Panc1 (cell line): Measurements from ENCODE around the gene FREM1.

ENCODE experiments used
- CTCF ChIP-seq: fragments of 450-650 bp; IDR thresholded peaks from 2 replicates; pipeline ENCODE4 v1.5.1; 2017; ENCODE audit warnings: mild to moderate bottlenecking
- POLR2AphosphoS5 ChIP-seq: IDR thresholded peaks from 2 replicates; pipeline ENCODE4 v1.6.1; 2012; ENCODE audit warnings: mild to moderate bottlenecking, low read depth, low read length, moderate library complexity
- SIN3A ChIP-seq: IDR thresholded peaks from 2 replicates; pipeline ENCODE4 v1.6.1; 2012; ENCODE audit warnings: low read depth, mild to moderate bottlenecking, low read length, moderate library complexity, borderline replicate concordance; ENCODE audit not compliant: insufficient read depth
- TCF7L2 ChIP-seq: IDR thresholded peaks from 2 replicates; pipeline ENCODE4 v1.6.1; 2011; ENCODE audit warnings: mild to moderate bottlenecking, low read depth, low read length, inconsistent platforms

DNA sequence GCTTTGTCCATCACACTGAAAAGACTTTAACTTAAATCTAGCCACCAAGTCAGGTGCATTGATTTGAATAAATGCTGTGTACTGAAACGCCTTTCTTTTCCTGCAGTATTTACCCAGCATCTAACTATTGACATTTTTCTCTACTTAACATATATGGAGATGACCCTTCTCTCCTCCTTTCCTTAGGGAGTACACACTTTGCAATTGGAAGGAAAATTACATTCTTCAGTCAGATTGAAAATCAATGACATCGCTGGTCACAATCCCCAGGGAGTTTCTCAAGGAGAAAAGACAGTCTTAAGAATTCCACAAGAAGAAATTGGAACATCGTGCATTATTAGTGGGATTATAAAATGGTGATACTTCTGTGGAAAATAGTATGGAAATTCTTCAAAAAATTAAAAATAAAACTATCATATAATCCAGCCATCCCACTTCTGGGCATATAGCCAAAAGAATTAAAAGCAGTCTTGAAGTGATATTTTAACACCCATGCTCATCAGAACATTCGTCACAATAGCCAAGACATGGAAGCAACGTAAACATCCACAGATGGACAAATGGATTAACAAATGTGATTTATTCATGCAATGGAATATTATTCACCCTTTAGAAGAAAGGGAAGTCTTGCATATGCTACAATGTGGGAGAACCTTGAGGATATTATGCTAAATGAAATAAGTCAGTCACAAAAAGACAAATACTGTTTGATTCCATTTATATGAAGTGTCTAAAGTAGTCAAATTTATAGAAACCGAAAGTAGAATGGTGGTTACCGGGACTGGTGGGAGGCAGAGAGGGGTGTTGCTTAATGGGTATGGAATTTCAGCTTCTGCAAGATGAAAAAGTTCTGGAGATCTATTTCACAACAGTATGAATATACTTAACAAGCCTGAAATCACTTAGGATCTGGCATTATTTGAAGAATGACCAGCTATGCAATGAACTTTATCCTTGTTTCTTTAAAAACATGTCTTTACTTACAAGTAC is 14.3 kb upstream of the FREM1 start:
- TF ChIP-seq CTCF (no peak), POLR2AphosphoS5 (no peak), TCF7L2 (no peak), SIN3A (no peak)
